ENCODE measurements around the gene NR3C1. TPM values are rescaled to one million over a fixed set of nuclear protein-coding genes. Genes with fewer than 3 reads are reported as not detected.

Gene NR3C1
- polyA plus RNA-seq, 3 donors, result 30.5 to 33.8 (median 33.1) TPM

DNA sequence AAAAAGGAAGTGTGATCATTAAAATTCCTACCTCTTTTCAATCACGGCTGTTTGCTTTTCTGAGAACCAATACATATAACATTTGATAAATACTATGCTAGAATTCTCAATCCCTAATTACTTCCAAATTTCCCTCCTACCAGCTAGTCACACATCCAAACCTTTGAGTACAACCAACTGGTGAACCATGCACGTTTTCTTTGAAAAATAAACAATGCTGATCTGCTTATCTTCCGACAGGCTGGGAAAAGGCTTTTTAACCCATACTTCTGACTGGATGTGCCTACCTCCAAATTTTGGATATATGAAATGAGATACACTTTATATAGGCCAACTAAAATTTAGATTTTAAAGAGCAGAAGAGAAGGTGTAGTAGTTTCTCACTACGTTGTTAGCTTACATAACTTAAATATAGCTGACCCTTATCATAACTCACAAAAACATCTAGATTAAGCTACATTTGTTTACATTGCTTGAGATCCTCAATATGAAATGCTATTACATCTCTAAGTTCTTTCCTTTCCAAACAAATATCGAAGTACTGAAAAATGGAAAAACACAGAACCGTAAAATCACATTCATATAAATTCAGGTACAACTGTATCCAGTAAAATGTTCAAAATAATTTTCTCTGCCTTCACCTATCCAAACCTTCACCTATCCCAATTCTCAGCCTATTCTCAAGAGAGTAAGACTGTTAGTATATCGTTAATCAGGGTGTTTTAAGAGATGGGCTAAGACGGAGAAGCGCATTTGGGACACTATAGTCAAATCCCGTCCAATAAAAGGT lies 2.1 kb downstream of the NR3C1 start:
- no peak for DNase-seq

DNA sequence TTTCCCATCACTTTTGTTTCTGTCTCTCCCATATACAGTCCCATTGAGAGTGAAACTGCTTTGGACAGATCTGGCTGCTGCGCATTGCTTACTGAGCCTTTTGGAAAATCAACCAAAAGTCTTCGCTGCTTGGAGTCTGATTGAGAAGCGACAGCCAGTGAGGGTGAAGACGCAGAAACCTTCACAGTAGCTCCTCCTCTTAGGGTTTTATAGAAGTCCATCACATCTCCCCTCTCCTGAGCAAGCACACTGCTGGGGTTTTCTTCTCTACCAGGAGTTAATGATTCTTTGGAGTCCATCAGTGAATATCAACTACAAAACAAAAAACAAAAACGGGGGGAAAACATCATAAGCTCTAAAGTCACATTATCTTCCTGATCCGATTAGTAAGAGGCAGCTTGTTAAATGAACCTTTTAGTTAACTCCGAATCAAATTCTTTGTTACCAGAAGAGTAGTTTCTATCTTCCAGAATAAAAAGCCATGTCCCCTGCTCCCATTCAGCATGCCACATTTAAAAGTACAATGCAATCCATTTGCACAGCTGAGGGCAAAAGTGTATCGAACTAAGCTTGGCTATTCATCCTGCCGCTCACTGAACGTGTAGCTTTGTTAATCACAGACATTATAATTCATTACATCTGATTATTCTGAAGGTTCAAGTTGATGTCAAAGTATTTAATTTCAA lies 2.8 kb downstream of the NR3C1 start:
- no peak for DNase-seq

DNA sequence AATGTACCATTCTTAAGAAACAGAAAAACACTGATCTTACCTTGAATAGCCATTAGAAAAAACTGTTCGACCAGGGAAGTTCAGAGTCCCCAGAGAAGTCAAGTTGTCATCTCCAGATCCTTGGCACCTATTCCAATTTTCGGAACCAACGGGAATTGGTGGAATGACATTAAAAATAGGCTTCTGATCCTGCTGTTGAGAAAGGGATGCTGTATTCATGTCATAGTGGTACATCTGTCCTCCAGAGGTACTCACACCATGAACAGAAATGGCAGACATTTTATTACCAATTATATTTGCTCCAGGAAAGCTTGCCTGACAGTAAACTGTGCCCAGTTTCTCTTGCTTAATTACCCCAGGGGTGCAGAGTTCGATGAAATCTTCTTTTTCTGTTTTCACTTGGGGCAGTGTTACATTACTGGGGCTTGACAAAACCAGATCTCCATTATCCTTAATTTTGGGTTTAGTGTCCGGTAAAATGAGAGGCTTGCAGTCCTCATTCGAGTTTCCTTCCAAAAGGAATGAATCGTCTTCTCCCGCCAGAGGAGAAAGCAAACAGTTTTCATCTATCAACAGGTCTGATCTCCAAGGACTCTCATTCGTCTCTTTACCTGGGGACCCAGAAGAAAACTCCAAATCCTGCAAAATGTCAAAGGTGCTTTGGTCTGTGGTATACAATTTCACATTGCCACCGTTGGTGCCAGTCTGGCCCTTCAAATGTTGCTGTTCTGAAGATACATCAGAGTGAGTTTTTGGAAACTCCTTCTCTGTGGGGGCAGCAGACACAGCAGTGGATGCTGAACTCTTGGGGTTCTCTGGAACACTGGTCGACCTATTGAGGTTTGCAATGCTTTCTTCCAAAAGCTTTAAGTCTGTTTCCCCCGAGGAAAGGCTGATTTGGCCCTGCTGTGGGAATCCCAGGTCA lies 3.6 kb downstream of the NR3C1 start:
- DNase-seq, result no peak

DNA sequence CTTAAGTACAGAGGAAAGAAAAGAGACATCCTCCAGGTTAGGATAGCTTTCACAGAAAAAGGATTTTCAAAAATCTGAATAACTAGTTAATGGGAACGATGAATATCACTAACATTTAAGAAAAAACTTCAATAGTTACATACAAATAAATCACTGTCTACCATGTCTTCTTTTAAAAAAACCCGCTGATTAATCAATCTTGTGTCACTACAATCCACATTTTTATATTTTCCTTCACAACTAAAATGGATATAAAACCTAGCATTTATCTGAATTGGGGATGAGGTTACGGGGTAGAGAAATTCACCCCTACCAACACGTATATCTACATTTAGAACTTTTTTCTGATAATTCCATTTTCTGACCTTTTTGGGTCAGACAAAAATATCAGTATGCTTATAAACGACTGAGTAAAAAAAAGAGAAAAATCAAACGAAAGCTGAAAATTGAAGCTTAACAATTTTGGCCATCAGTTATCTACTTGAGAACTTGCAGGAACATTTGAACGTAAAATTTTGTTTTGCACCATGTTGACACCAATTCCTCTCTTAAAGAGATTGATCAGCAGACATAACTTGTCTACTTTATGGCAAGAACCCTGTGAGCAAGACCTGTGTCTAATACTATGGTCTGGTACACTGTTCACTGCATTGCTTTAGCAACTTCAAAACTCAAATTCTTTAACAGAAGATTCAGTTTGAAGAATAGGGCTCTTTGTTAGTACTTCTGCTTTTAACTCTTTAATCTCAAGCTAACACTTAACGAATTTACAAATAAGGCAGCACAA lies 4.8 kb downstream of the NR3C1 start:
- no peak for DNase-seq

DNA sequence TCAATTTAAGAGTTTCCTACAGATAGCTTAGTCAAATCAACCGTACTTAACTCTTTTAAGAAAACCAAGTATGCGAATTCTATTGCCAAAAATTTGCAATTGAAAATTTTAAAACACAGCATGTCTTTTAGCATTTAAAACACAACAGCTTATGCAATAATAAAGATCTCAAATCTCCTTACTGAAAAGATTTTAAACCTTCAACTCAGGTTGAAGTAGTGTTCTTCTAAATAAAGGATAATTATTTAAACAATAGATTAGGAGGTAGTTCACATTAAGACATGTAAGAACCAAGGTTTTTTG lies 5.5 kb downstream of the NR3C1 start:
- no peak for DNase-seq

DNA sequence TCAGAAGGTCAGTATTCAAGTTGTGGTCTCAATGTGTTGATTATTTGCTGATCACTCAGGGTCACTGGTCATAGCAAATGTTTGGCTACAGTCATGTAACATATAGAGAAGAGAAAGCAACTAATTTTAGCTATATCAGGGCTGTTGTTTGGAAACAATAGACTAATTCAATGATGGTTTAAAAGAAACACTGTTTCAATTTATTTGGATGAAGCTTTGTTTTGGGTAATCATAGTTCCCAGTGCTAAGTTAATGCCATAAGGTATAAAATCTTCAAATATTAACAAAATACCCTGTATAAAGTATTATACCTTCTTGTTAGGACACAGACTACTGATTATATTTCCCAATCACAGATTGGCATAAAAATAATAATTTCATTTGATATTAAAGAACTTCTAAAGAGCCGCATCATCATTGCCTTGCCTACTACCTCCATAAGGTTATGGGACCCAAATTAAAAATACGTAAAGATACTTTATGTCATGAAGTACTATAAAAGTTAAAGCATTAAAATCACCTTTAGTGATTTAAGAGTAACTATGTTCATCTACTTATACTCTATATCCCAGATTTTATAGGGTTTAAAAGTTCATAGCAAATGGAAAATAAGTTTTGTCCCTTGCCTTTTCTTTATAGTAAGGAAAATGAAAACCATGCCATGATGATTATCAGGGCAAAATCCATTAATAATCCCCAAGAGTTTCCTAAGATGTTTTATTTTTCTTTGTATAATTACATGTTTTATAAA lies 6.0 kb downstream of the NR3C1 start:
- DNase-seq, result no peak

DNA sequence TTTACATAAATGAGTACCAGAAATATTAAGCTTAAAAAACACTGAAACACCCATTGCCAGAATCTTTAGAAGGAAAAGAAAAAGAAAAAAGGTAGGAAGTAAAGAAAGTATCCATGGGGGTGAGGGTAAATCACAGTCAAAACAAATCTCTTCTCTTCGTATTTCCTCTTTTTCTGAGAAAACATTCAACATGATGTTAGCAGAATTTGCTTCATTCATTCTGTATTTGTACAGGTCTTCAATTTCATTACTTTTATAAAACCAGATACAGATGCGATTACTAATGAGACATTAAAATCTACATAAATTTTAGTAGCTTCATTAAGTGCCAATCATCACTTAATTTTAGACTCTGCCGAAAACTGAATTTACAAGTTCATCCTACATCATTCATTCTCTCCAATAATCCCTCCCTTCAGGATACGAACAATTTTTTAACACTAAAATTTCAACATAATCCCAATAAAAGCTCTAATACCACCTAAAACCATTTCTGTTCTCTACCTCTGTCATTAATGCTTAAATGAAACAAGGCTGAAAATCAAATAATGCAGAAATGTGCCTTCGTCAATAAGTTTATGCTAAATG lies 7.0 kb downstream of the NR3C1 start:
- no peak for DNase-seq

DNA sequence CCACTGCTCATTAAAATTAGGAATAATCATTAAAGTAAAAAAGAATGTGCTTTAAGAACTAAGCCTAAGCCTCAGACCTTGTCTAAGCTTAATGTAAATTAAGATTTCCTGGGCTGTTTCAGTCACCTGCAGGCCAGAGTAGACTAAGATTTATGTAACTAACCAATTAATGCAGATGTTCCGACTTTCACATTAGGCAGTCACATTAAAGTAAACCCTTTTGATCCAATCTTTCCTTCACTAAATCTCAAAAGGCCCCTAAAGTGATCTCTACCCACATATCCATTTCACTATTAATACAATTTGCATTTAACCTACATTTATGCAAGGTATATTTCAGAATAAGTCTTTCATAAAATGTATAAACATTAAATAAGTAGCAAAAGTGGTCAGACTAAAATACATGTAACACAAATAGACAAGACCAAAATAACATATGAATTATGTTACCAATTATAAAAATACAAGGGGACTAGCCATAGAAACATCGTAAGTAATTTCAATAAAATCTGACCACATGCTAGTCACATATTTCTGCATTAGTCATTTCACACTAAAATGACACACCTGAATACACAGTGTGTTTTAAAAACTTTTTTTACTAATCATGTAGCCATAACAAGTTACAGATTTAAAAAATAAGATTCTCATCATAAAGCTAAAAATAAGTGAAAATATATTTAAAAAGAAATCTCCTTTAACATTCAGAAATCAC lies 7.7 kb downstream of the NR3C1 start:
- DNase-seq, result no peak

DNA sequence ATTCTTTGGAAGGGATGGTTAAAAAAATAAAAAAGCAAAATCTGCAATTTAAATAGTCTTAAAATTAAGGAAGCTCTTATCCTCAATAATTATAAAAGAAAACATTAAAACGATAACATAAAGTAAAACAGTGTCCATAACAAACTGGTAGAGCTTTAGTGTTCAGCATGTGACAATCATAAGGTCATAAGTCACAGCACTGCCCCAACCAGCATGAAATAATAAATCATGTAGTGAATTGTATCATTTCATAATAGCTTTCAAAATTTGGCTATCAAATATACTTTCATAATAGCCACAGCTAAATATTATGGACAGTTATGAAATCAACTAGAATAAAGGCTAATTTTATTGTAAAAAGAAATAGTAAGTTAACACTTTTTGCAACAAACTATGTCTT lies 10.0 kb downstream of the NR3C1 start:
- DNase-seq, result no peak

DNA sequence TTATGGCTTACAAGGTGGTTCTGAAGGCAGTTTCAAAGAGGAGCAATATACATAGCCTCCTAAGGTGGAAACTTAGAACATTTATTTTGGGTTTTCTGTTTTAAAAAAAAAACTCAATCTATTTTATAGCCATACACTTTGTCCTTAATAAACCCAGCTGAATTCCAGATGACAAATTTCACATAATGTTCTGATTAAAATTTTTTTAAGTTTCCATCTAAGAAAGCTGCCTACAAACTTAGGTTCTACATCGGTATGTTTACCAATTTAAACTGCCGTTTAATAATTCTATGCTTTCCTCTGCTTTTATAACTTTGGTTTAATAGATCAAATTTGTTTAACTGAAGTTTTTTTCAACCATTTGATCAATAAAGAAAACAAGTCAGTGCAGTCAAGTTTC lies 12.5 kb downstream of the NR3C1 start:
- no peak for DNase-seq

DNA sequence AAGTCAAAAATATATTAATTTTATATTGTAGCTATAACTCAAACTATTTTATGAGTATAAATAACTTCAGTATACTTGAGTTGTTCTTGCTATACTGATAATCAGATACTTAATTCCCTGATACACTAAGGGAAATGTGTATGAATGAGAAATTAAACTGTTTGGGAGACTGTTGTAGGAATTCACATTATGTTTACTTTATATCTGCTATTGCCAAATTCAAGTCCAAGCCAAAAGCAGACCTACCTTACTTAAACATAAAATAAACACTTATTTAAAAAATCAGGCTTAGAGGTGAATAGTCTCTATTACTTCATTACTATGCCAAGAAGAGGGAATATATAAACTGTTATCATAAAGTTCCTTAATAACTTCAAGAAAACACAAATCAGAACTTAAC lies 13.2 kb downstream of the NR3C1 start:
- no peak for DNase-seq

DNA sequence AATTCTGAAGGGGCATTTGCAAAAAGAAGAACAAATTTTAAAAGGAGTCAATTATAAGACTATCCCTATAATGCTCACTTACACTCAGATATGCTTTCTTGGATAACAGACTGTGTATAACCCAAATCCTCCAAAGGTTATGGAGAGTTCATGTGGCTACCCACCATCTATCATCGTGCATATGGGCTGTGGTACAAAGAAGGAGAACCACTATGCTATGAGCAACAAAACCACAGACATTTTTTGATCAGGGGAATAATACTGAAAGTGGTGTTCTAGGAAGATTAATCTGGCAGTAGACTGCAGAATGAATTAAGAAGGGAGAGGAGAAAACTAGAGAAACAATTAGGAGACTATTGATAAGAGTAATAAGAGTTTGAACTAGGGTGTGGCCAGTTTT lies 16.8 kb downstream of the NR3C1 start:
- DNase-seq, result no peak

DNA sequence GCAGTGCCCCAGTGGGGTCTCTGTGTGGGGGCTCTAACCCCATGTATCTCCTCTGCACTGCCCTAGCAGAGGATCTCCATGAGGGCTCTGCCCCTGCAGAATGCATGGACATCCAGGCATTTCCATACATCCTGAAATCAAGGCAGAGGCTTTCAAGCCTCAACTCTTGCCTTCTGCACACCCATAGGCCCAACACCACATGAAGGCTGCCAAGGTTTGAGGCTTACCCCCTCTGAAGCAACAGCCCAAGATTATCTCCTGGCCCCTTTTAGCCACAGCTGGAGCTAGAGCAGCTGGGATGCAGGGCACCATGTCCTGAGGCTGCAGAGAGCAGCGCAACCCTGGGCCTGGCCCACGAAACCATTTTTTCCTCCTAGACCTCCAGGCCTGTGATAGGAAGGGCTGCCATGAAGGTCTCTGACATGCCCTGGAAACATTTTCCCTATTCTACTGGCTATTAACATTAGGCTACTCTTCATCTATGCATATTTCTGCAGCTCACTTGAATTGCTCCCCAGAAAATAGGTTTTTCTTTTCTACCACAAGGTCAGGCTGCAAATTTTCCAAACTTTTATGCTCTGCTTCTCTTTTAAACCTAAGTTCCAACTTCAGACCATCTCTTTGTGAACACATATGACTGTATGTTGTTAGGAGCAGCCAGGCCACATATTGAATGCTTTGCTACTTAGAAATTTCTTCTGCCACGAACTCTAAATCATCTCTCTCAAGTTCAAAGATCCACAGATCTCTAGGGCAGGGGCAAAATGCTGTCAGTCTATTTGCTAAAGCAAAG lies 18.4 kb downstream of the NR3C1 start:
- DNase-seq, result no peak

DNA sequence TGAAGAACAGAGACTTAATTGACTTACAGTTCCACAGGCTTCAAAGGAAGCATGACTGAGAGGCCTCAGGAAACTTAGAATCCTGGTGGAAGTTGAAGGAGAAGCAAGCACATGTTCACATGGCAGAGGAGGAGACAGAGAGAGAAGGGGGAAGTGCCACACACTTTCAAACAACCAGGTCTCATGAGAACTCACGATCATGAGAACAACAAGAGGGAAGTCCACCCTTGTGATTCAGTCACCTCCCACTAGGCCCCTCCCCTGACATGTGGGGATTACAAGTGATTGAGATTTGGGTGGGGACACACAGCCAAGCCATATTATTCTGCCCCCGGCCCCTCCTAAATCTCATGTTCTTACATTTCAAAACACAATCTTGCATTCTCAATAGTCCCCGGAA lies 19.5 kb downstream of the NR3C1 start:
- DNase-seq, result no peak

DNA sequence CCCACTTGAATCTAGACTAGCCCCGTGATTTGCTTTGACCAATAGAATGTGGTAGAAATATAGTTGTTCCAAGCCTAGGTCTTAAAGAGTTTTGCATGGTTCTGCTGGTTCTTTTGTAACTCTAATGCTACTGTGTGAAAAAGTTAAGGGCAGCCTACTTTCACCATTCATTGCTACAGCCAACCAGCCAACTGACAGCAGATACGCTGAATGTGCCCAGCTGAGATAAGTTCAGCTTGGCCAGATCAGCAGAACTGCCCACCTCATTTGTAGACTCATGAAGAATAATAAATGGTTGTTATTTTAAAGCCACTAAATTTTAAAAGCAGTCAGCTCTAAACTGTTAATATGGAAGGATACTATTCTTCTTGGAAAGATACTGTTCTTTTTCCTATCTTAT lies 23.9 kb downstream of the NR3C1 start:
- DNase-seq, result no peak

DNA sequence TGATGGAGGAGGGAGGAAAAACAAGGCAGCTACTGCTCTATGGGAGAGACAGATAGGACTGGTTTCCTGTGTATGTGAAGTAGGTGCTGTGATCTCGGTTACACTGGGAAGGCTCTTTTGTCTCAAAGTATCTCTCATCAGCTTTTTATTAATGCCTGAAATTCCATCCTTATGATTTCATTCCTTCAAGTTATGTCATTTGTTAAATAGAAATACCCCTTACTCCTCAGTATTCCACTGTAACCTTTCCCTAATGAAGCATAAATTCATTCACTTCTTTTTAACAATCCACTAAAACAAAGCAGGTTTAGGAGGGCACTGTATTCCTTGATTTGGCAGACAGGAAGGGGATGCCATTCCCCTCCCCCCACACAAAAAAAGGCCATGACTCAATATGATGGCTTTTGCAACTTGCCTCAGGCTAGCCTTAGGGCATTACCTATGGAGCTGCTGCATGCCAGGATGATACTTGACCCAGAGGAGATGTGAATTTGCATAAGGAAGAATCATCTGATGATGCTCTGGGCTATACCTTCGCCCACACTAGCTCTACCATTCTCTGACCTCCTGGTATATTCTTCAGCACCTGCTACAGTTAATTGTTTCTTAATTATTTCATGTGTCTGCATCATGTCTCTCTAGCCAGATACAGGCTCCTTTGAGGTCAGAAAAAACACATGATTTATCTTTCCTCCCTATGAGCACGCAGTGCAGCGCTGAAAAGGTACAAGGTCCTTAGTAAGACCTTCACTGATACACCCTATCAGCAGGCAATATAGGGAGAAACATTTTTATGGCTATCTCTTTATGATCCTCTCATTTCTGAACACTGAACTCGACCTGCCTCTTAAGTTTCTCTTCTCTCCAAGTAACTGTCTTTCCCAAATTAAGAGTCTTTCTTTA lies 26.3 kb downstream of the NR3C1 start:
- no peak for DNase-seq

DNA sequence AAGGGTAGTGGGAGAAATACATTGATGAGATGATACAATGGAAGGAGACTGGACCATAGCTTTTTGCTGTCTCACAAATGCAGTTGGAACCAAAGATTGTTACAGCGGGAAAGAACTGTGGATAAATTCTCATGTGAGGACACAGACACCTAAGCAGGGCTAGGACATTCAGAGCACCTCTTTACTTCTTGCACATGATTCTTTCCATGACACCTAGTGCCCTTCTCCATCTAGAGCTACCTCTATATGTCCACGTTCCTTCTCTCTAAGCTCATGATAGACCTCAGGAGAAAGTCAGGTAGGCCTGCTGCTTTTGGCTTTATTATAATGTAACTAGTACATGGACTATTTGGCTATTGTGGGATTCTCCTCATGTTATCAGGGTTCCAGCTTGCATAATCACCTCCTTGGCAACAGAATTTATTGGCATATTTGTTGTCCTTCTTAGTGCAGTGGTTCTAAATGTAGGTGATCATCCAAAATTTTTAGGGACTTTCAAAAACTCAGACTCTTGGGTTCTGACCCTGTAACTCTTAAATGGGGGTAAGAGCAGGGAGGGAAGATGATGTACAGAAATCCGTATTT lies 27.2 kb downstream of the NR3C1 start:
- DNase-seq, result no peak
